Activated CD4-positive, alpha-beta memory T cell treated with anti-CD3 and anti-CD28 coated beads for 36 hours (primary cell): Measurements from ENCODE around the gene PLA2G4B. TPM values are rescaled to one million over a fixed set of nuclear protein-coding genes. Genes with fewer than 3 reads are reported as not detected.

Experiments
- CTCF ChIA-PET: fragments of 350-600 bp; sonication (Branson Sonifier 250); formaldehyde crosslinking; loops from one replicate; lab custom pipeline; 2021; ENCODE audit warnings: antibody characterized with exemption, inconsistent platforms; lab: Charles Lee
- POLR2A ChIA-PET: fragments of 350-600 bp; sonication (Branson Sonifier 250); formaldehyde crosslinking; loops from one replicate; lab custom pipeline; 2021; ENCODE audit warnings: antibody characterized with exemption; lab: Charles Lee
- DNase-seq: peaks from one replicate; pipeline ENCODE4 v3.0.0-alpha.2; 2020
- H3K27ac Mint-ChIP-seq: one replicate; pipeline ENCODE4 v1.8.0; 2021; ENCODE audit warnings: mixed read lengths
- H3K27me3 Mint-ChIP-seq: one replicate; pipeline ENCODE4 v1.8.0; 2021; ENCODE audit warnings: mixed read lengths
- H3K36me3 Mint-ChIP-seq: one replicate; pipeline ENCODE4 v1.8.0; 2021; ENCODE audit warnings: mixed read lengths
- H3K4me1 Mint-ChIP-seq: one replicate; pipeline ENCODE4 v1.8.0; 2021; ENCODE audit warnings: low read depth, mixed read lengths
- H3K4me3 Mint-ChIP-seq: one replicate; pipeline ENCODE4 v1.8.0; 2021; ENCODE audit warnings: mild to moderate bottlenecking, mixed read lengths
- H3K9me3 Mint-ChIP-seq: one replicate; pipeline ENCODE4 v1.8.0; 2021; ENCODE audit warnings: mixed read lengths
- intact Hi-C: fragments of 100-400 bp; cut with micrococcal nuclease; formaldehyde crosslinking; loops from one replicate; pipeline ENCODE4 v1.15.1; 2023
- total RNA-seq, 2 experiments: library from RNA; stranded (reverse); gene quantifications; one replicate each; pipeline ENCODE4 v1.2.3, GENCODE V29; 2021

PLA2G4B gene
- 1 to 10 TPM; 6.0 to 9.9 TPM for total RNA-seq

DNA sequence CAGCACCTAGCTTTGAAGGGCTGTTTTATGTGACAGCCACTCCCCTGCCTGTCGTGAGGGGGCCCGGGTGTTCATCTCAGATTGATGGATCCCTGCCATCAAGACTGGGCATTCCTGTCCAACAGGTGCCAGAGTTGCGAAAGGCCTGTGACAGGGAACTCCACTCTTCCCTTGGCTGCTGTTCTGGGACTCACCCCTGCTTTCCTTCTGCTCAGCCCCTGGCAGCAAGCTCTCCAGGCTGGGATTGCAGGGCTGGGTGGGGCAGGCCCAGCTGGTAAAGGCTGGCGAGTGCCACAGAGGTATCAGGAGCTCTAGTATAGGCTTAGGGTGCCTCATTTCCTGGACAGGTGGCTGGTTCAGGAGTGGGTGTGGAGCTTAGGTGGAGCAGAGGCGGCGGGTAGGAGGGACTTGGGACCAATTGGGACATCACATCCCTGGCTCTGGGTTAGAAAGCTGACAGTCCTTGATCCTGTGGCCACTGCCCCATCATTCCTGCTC lies at the start of gene PLA2G4B:
PLA2G4B (plus strand) TSS at position 448 of the 498 bp plus-strand sequence. CDS start 67 bp downstream, outside the sequence.
- H3K9me3 Mint-ChIP-seq: no peaks in the 10 kb centered on the region
- peaks cover 15% of the 10 kb centered on the region for H3K4me1 Mint-ChIP-seq
- no peaks in the 10 kb centered on the region for H3K27me3 Mint-ChIP-seq
- H3K4me3 Mint-ChIP-seq: no peak within 1 kb of the TSS
- no peaks in the 10 kb centered on the region for H3K36me3 Mint-ChIP-seq
- ChIA-PET POLR2A (no interaction called here), CTCF (interaction anchor here (0.6 to 1.3 kb wide), 2 partner anchors 108 to 373 kb away, joined by 3 to 4 read pairs; no protein-coding TSS in a partner anchor)
- H3K27ac Mint-ChIP-seq: no peak within 1 kb of the TSS
- no peak for DNase-seq
- intact Hi-C loops: no loop called here

GRCh38 chr15:41789236-41789635 lies 49.4 kb upstream of the PLA2G4B start:
- H3K4me1 Mint-ChIP-seq: peaks cover 28% of the 10 kb centered on the region
- no peaks in the 10 kb centered on the region for H3K36me3 Mint-ChIP-seq
- no peaks in the 10 kb centered on the region for H3K9me3 Mint-ChIP-seq
- CTCF ChIA-PET: interaction anchor here (1.3 to 2.8 kb wide), 3 partner anchors 15 to 185 kb away, joined by 3 to 11 read pairs (median 9); partner anchors contain the start of gene MAPKBP1
- intact Hi-C loops: no loop called here
- no peak overlapping the region for H3K27ac Mint-ChIP-seq
- H3K4me3 Mint-ChIP-seq: no peak overlapping the region
- H3K27me3 Mint-ChIP-seq: no peaks in the 10 kb centered on the region
- POLR2A ChIA-PET: interaction anchor here (1.5 kb wide), 1 partner anchor 12 kb away, joined by 3 read pairs; no protein-coding TSS in a partner anchor
- no peak for DNase-seq

DNA sequence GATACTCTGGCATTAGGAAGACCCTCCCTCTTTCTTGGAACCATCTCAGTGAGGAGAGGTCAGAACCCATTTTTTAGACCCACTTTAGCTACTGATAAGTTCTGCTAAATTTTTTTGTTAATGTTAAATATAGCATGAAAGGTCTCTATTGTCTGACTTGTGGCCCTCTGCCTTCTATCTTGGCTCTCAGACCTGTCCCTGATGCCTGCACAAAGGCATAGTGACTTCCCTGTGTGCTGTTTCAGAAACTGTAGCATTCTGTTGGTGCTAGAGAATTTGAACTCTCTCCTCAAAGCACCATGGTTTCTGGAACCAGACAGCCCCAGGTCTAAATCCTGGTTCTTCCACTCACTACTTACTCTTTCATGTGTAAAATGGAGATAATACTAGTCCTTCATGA lies 49.0 kb upstream of the PLA2G4B start:
- POLR2A ChIA-PET: interaction anchor here (1.5 kb wide), 1 partner anchor 12 kb away, joined by 3 read pairs; no protein-coding TSS in a partner anchor
- intact Hi-C loops: no loop called here
- H3K27ac Mint-ChIP-seq: no peak overlapping the region

GRCh38 chr15:41790169-41790568 lies 48.5 kb upstream of the PLA2G4B start:
- no peak for DNase-seq
- Mint-ChIP-seq H3K36me3 (no peaks in the 10 kb centered on the region), H3K27me3 (no peaks in the 10 kb centered on the region), H3K4me1 (peaks cover 29% of the 10 kb centered on the region), H3K27ac (no peak overlapping the region), H3K9me3 (no peaks in the 10 kb centered on the region), H3K4me3 (no peak overlapping the region)
- ChIA-PET POLR2A (interaction anchor here (1.5 kb wide), 1 partner anchor 13 kb away, joined by 3 read pairs; no protein-coding TSS in a partner anchor), CTCF (interaction anchor here (1.2 to 2.8 kb wide), 3 partner anchors 14 to 21 kb away, joined by 4 to 11 read pairs (median 9); partner anchors contain the start of gene MAPKBP1)
- intact Hi-C loops: no loop called here

More for the DNA sequence above, 49.0 kb upstream of the PLA2G4B start:
- no peaks in the 10 kb centered on the region for H3K36me3 Mint-ChIP-seq
- CTCF ChIA-PET: interaction anchor here (1.2 to 2.8 kb wide), 4 partner anchors 13 to 186 kb away, joined by 3 to 11 read pairs (median 6); partner anchors contain the start of gene MAPKBP1
- H3K4me1 Mint-ChIP-seq: peaks cover 28% of the 10 kb centered on the region
- DNase-seq: no peak
- H3K27me3 Mint-ChIP-seq: no peaks in the 10 kb centered on the region
- H3K4me3 Mint-ChIP-seq: no peak overlapping the region
- no peaks in the 10 kb centered on the region for H3K9me3 Mint-ChIP-seq

- Mint-ChIP-seq H3K36me3 (no peaks in the 10 kb centered on the region), H3K27ac (no peak overlapping the region), H3K4me3 (no peak overlapping the region), H3K9me3 (no peaks in the 10 kb centered on the region), H3K27me3 (no peaks in the 10 kb centered on the region), H3K4me1 (peaks cover 33% of the 10 kb centered on the region)
- ChIA-PET POLR2A (interaction anchor here (0.5 kb wide), 1 partner anchor 17 kb away, joined by 3 read pairs; the partner anchor contains the start of gene MAPKBP1), CTCF (interaction anchor here (1.2 to 4.4 kb wide), 3 partner anchors 15 to 21 kb away, joined by 4 to 19 read pairs (median 9); partner anchors contain the start of gene MAPKBP1)
- DNase-seq: no peak
- intact Hi-C loops: no loop called here
Observed at GRCh38 chr15:41790756-41791546, 47.7 kb upstream of the PLA2G4B start.

- no peak overlapping the region for H3K4me3 Mint-ChIP-seq
- CTCF ChIA-PET: interaction anchor here (1.3 to 4.4 kb wide), 2 partner anchors 18 to 20 kb away, joined by 7 to 19 read pairs; partner anchors contain the start of gene MAPKBP1
- H3K27ac Mint-ChIP-seq: no peak overlapping the region
- no peak for DNase-seq
- H3K9me3 Mint-ChIP-seq: no peaks in the 10 kb centered on the region
- intact Hi-C loops: no loop called here
- H3K27me3 Mint-ChIP-seq: no peaks in the 10 kb centered on the region
- H3K36me3 Mint-ChIP-seq: no peaks in the 10 kb centered on the region
- H3K4me1 Mint-ChIP-seq: peaks cover 39% of the 10 kb centered on the region
- POLR2A ChIA-PET: interaction anchor here (0.5 kb wide), 1 partner anchor 17 kb away, joined by 3 read pairs; the partner anchor contains the start of gene MAPKBP1
Observed at GRCh38 chr15:41791547-41791937, 47.1 kb upstream of the PLA2G4B start.

DNA sequence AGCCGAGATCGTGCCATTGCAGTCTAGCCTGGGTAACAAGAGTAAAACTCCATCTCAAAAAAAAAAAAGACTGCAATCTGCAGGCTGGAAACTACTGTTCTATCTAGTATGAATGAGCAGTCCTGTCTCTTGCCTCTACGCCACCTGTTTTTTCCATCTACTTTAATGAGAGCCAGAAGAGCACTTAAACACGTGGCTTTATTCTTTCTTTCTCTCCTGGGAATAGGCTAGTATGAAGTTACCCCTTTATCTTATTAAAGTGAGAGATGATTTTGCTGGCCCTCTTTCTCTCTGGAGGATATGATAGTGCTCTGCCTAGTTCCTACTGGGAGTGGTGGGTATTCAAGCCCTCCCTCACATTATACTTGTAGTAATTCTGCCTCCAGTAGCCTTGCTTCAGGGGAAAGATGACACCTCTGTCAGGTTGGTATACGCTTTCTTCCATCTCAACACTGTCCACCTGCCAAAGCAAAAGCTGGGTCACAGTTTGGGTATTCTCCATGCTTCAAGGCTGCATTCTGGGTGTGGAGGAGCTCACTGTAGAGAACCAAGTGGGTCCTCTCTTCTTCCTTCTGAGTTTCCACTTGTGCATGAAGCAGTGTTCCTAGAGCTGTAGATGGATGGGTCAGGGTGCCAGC lies 46.5 kb upstream of the PLA2G4B start:
- Mint-ChIP-seq H3K4me3 (no peak overlapping the region), H3K4me1 (peaks cover 39% of the 10 kb centered on the region), H3K27me3 (no peaks in the 10 kb centered on the region), H3K36me3 (no peaks in the 10 kb centered on the region), H3K27ac (no peak overlapping the region), H3K9me3 (no peaks in the 10 kb centered on the region)
- intact Hi-C loops: no loop called here
- ChIA-PET CTCF (interaction anchor here (1.3 to 4.4 kb wide), 2 partner anchors 19 to 20 kb away, joined by 7 to 19 read pairs; partner anchors contain the start of gene MAPKBP1), POLR2A (interaction anchor here (0.7 kb wide), 1 partner anchor 17 kb away, joined by 3 read pairs; the partner anchor contains the start of gene MAPKBP1)
- no peak for DNase-seq

GRCh38 chr15:41794081-41794480 lies 44.6 kb upstream of the PLA2G4B start:
- Mint-ChIP-seq H3K27ac (no peak overlapping the region), H3K27me3 (no peaks in the 10 kb centered on the region), H3K4me1 (peaks cover 32% of the 10 kb centered on the region), H3K36me3 (no peaks in the 10 kb centered on the region), H3K9me3 (no peaks in the 10 kb centered on the region), H3K4me3 (no peak overlapping the region)
- intact Hi-C loops: no loop called here
- ChIA-PET POLR2A (no interaction called here), CTCF (interaction anchor here (1.0 to 4.4 kb wide), 2 partner anchors 18 to 20 kb away, joined by 3 to 19 read pairs; partner anchors contain the start of gene MAPKBP1)
- DNase-seq: no peak

DNA sequence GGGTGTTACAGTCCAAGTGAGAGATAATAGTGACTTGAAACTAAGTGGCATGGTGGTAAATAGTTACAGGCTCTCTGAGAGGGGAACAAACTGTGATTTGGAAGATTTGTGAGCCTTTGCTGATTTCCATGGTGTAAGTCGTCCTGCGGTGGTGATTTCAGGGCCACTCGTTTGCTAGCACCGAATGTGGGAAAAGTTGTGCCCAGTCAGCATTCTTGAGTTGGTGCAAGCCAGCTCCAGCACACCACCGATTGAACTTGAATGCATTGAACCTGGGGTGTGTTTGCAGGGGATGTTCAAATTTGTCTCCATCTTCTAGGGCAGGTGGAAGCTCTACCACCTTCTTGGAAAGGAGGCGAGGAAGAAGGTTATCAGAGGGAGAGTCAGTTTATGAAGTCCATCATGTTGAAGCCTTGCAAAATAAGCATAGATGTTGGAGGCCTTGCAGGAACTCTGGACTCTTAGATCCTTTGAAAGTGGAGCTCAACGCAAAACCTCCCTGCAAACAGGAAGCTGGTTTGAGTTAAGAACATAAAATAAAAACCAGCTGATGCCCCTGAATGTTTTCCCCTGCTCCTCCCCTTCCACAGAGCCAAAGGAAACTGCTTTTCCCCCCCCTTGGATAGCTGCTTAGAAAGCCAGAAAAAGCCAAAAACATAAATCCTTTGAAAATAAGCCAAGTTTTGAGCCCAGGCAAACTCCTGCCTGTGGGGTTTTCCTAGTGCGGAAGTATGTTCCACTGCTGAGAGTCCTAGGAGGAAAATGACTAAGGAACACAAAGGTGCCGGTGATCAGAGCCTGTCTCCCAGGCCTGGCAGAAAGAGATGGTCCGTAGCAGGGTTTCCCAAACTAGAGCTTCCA lies 42.4 kb upstream of the PLA2G4B start:
- intact Hi-C loops: no loop called here

GRCh38 chr15:41797201-41797944 lies 41.3 kb upstream of the PLA2G4B start:
- intact Hi-C loops: no loop called here
- no peak overlapping the region for H3K4me3 Mint-ChIP-seq
- CTCF ChIA-PET: interaction anchor here (1.6 to 3.1 kb wide), 2 partner anchors 13 to 23 kb away, joined by 7 to 10 read pairs; partner anchors contain the start of gene MAPKBP1
- DNase-seq: no peak
- H3K27ac Mint-ChIP-seq: no peak overlapping the region
- H3K27me3 Mint-ChIP-seq: no peaks in the 10 kb centered on the region
- POLR2A ChIA-PET: interaction anchor here (0.6 kb wide), 1 partner anchor 155 kb away, joined by 4 read pairs; no protein-coding TSS in a partner anchor
- H3K4me1 Mint-ChIP-seq: peaks cover 11% of the 10 kb centered on the region
- peaks cover 3% of the 10 kb centered on the region for H3K36me3 Mint-ChIP-seq
- no peaks in the 10 kb centered on the region for H3K9me3 Mint-ChIP-seq

More for the DNA sequence above, 42.4 kb upstream of the PLA2G4B start:
- CTCF ChIA-PET: interaction anchor here (1.4 to 3.1 kb wide), 3 partner anchors 14 to 22 kb away, joined by 3 to 10 read pairs (median 7); partner anchors contain the start of gene MAPKBP1
- no peaks in the 10 kb centered on the region for H3K27me3 Mint-ChIP-seq
- H3K27ac Mint-ChIP-seq: no peak overlapping the region
- peaks cover 16% of the 10 kb centered on the region for H3K4me1 Mint-ChIP-seq
- H3K4me3 Mint-ChIP-seq: no peak overlapping the region
- no peaks in the 10 kb centered on the region for H3K9me3 Mint-ChIP-seq
- POLR2A ChIA-PET: no interaction called here
- DNase-seq: no peak
- H3K36me3 Mint-ChIP-seq: peaks cover 3% of the 10 kb centered on the region
